Inferior parietal cortex (tissue), 1 donor: ENCODE measurements around the gene BAG5.
"Not testable (repeated sequence)": the region's sequence is repeated elsewhere in the genome, so short reads cannot be mapped to it uniquely, and the experiment has no call there.

Source experiments
- DNase-seq: peaks from one replicate; pipeline ENCODE4 v3.0.0-alpha.2; 2016; ENCODE audit errors: extremely low spot score

Gene BAG5

GRCh38 chr14:103522649-103523574 lies 39.5 kb downstream of the BAG5 start, which contains the start of gene CKB:
TSS of gene CKB (minus strand) at chr14:103522830. CDS start at chr14:103522493, 337 bp downstream.
- DNase-seq: peak; percentile 87

GRCh38 chr14:103521951-103522563 lies 40.4 kb downstream of the BAG5 start:
- DNase-seq: no peak

- DNase-seq: no peak
Observed at GRCh38 chr14:103521438-103521950, 41.0 kb downstream of the BAG5 start.

- DNase-seq: no peak
Observed at GRCh38 chr14:103520657-103521437, 41.6 kb downstream of the BAG5 start.

GRCh38 chr14:103520269-103520656 lies 42.2 kb downstream of the BAG5 start:
- no peak for DNase-seq

- DNase-seq: no peak
Observed at GRCh38 chr14:103519837-103520212, 42.6 kb downstream of the BAG5 start.

- DNase-seq: no peak
Observed at GRCh38 chr14:103519043-103519836, 43.2 kb downstream of the BAG5 start.

- peak; percentile 70 for DNase-seq
Observed at GRCh38 chr14:103518422-103519042, 43.9 kb downstream of the BAG5 start.

GRCh38 chr14:103517721-103518421 lies 44.6 kb downstream of the BAG5 start:
- DNase-seq: no peak

- no peak for DNase-seq
Observed at GRCh38 chr14:103517174-103517566, 45.3 kb downstream of the BAG5 start.

GRCh38 chr14:103516426-103517173 lies 45.9 kb downstream of the BAG5 start:
- DNase-seq: no peak

- DNase-seq: no peak
Observed at GRCh38 chr14:103514596-103515421, 47.6 kb downstream of the BAG5 start.

- peak; percentile 67 for DNase-seq
Observed at GRCh38 chr14:103512701-103513611, 49.5 kb downstream of the BAG5 start.

GRCh38 chr14:103512180-103512579 lies 50.3 kb downstream of the BAG5 start:
- DNase-seq: not testable (repeated sequence)

GRCh38 chr14:103510724-103511693 lies 51.4 kb downstream of the BAG5 start:
- no peak for DNase-seq
